ENCODE measurements around the gene PPP6R2. TPM values are rescaled to one million over a fixed set of nuclear protein-coding genes. Genes with fewer than 3 reads are reported as not detected.

PPP6R2 gene
- total and polyA plus RNA-seq, 4 donors = 35.2 to 70.0 (median 46.6) TPM

DNA sequence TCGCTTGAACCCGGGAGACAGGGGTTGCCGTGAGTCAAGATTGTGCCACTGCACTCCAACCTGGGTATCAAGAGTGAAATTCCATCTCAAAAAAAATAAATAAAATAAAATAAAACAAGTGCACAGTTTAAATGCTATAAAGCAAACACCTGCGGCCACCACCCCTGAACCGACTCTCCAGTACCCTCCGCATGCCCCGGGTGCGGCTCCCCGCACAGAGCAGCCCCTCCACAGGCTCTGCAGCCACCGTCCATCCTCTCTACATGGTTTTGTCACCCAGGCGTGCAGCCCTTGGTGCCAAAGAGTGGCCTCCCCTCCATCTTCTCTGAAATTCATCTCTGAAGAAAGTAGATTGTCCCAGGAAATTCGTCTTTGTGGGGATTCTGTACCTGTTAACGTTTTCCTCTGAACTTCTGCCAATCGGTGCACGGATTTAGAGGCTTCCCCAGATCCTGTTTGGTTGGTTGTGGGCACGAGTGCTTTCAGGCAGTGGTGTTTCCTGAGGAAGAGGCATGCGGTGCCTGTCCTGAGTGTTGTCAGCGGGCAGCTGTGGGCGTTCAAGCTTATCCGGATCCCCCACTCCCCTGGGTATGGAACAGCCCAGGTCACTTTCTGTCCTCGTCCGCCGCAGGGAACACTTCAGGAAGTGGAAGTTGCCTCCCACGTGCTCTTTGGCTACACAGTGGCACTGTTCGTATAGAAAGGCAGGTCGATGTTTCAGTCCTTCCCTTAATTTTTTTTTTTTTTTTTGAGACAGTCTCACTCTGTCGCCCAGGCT, 147.6 kb downstream of the PPP6R2 start:
- ATAC-seq (ENCODE audit: insufficient read depth, low FRiP score) = no peak
- H3K9ac ChIP-seq (ENCODE audit: insufficient read depth in 1 of 2, low read length in 2 of 2) = no peak overlapping the region
- DNase-seq = no peak
- H3K36me3 ChIP-seq (ENCODE audit: control insufficient read depth in 4 of 4, insufficient read depth in 4 of 4, low read length in 4 of 4) = no peaks in the 10 kb centered on the region
- 39 to 47% methylated on average over 27 of the region's 27 CpGs for WGBS, 2 donors
- no peaks in the 10 kb centered on the region for H3K9me3 ChIP-seq (ENCODE audit: control insufficient read depth in 4 of 4, insufficient read depth in 3 of 4, low read length in 3 of 4)
- H3K27me3 ChIP-seq (ENCODE audit: control insufficient read depth in 3 of 3, insufficient read depth in 3 of 3, low read length in 2 of 3) = peaks cover 0 to 7% (median 0%) of the 10 kb centered on the region in 3 donors
- TF ChIP-seq, protein P1, sequence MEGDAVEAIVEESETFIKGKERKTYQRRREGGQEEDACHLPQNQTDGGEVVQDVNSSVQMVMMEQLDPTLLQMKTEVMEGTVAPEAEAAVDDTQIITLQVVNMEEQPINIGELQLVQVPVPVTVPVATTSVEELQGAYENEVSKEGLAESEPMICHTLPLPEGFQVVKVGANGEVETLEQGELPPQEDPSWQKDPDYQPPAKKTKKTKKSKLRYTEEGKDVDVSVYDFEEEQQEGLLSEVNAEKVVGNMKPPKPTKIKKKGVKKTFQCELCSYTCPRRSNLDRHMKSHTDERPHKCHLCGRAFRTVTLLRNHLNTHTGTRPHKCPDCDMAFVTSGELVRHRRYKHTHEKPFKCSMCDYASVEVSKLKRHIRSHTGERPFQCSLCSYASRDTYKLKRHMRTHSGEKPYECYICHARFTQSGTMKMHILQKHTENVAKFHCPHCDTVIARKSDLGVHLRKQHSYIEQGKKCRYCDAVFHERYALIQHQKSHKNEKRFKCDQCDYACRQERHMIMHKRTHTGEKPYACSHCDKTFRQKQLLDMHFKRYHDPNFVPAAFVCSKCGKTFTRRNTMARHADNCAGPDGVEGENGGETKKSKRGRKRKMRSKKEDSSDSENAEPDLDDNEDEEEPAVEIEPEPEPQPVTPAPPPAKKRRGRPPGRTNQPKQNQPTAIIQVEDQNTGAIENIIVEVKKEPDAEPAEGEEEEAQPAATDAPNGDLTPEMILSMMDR (IDR thresholded peaks at IDR 0.05; ENCODE audit: control extremely low read depth, extremely low read depth) = no peak
- H3K27ac ChIP-seq (ENCODE audit: low read depth in 1 of 2, low read length in 1 of 2) = no peak overlapping the region
- H3K4me1 ChIP-seq (ENCODE audit: control insufficient read depth in 5 of 5, insufficient read depth in 5 of 5, low read length in 5 of 5) = no peaks in the 10 kb centered on the region
- H3K4me3 ChIP-seq = no peak overlapping the region

Other genes starting within 250 kb of the PPP6R2 start
- 1 to 10 TPM in 1 of 2 donors, under 1 TPM in 1; 1.00 to 3.9 TPM for gene PANX2, start 172.6 kb upstream of the PPP6R2 start, total RNA-seq
- gene PANX2, start 172.6 kb upstream of the PPP6R2 start, polyA plus RNA-seq = 1 to 10 TPM; 2.3 to 3.0 TPM
- 10 to 100 TPM; 16.2 to 70.3 TPM for gene TRABD, start 157.4 kb upstream of the PPP6R2 start, total RNA-seq
- 10 to 100 TPM; 54.1 to 72.7 TPM for gene TRABD, start 157.4 kb upstream of the PPP6R2 start, polyA plus RNA-seq
- gene SELENOO, start 142.3 kb upstream of the PPP6R2 start, total RNA-seq = 10 to 100 TPM; 15.6 to 30.3 TPM
- gene SELENOO, start 142.3 kb upstream of the PPP6R2 start, polyA plus RNA-seq = 10 to 100 TPM; 21.3 to 26.9 TPM
- gene TUBGCP6, start 98.3 kb upstream of the PPP6R2 start, total RNA-seq = 10 to 100 TPM; 51.7 to 57.8 TPM
- 10 to 100 TPM; 26.5 to 41.1 TPM for gene TUBGCP6, start 98.3 kb upstream of the PPP6R2 start, polyA plus RNA-seq
- gene HDAC10, start 92.1 kb upstream of the PPP6R2 start, total RNA-seq = 10 to 100 TPM; 34.2 to 53.7 TPM
- gene HDAC10, start 92.1 kb upstream of the PPP6R2 start, polyA plus RNA-seq = 10 to 100 TPM; 32.2 to 38.3 TPM
- 10 to 100 TPM; 10.4 to 11.5 TPM for gene MAPK12, start 81.6 kb upstream of the PPP6R2 start, total RNA-seq
- gene MAPK12, start 81.6 kb upstream of the PPP6R2 start, polyA plus RNA-seq = 10 to 100 TPM; 12.2 to 13.1 TPM
- 10 to 100 TPM in 1 of 2 donors, 1 to 10 TPM in 1; 8.3 to 15.3 TPM for gene MAPK11, start 72.9 kb upstream of the PPP6R2 start, total RNA-seq
- gene MAPK11, start 72.9 kb upstream of the PPP6R2 start, polyA plus RNA-seq = 10 to 100 TPM in 1 of 2 donors, 1 to 10 TPM in 1; 9.9 to 13.9 TPM
- 100 to 1,000 TPM; 212 to 310 TPM for gene PLXNB2, start 35.7 kb upstream of the PPP6R2 start, total RNA-seq
- 100 to 1,000 TPM; 123 to 134 TPM for gene PLXNB2, start 35.7 kb upstream of the PPP6R2 start, polyA plus RNA-seq
- gene DENND6B, start 16.3 kb upstream of the PPP6R2 start, total RNA-seq = 10 to 100 TPM; 10.5 to 26.0 TPM
- 10 to 100 TPM in 1 of 2 donors, 1 to 10 TPM in 1; 8.0 to 14.7 TPM for gene DENND6B, start 16.3 kb upstream of the PPP6R2 start, polyA plus RNA-seq
- 10 to 100 TPM; 30.1 to 76.9 TPM for gene SBF1, start 131.7 kb downstream of the PPP6R2 start, total RNA-seq
- gene SBF1, start 131.7 kb downstream of the PPP6R2 start, polyA plus RNA-seq = 10 to 100 TPM; 34.2 to 34.3 TPM
- 1 to 10 TPM in 1 of 2 donors, under 1 TPM in 1; 0.74 to 5.7 TPM for gene ADM2, start 138.2 kb downstream of the PPP6R2 start, total RNA-seq
- gene ADM2, start 138.2 kb downstream of the PPP6R2 start, polyA plus RNA-seq = 1 to 10 TPM; 2.2 to 3.1 TPM
- not detected for gene MIOX, start 143.5 kb downstream of the PPP6R2 start, total RNA-seq
- under 1 TPM in 1 of 2 donors, not detected in 1; 0.08 TPM for gene MIOX, start 143.5 kb downstream of the PPP6R2 start, polyA plus RNA-seq
- 10 to 100 TPM; 29.8 to 84.6 TPM for gene LMF2, start 164.4 kb downstream of the PPP6R2 start, total RNA-seq
- gene LMF2, start 164.4 kb downstream of the PPP6R2 start, polyA plus RNA-seq = 10 to 100 TPM; 47.8 to 53.0 TPM
- 10 to 100 TPM; 30.2 to 56.3 TPM for gene NCAPH2, start 164.9 kb downstream of the PPP6R2 start, total RNA-seq
- gene NCAPH2, start 164.9 kb downstream of the PPP6R2 start, polyA plus RNA-seq = 10 to 100 TPM; 27.8 to 64.4 TPM
- gene SCO2, start 182.3 kb downstream of the PPP6R2 start, total RNA-seq = 1 to 10 TPM in 1 of 2 donors, under 1 TPM in 1; 0.37 to 9.1 TPM
- 1 to 10 TPM; 3.0 to 9.3 TPM for gene SCO2, start 182.3 kb downstream of the PPP6R2 start, polyA plus RNA-seq
- 100 to 1,000 TPM in 1 of 2 donors, 10 to 100 TPM in 1; 52.7 to 367 TPM for gene TYMP, start 186.7 kb downstream of the PPP6R2 start, total RNA-seq
- gene TYMP, start 186.7 kb downstream of the PPP6R2 start, polyA plus RNA-seq = 100 to 1,000 TPM in 1 of 2 donors, 10 to 100 TPM in 1; 99.2 to 641 TPM
- gene KLHDC7B, start 202.6 kb downstream of the PPP6R2 start, total RNA-seq = 1 to 10 TPM in 1 of 2 donors, under 1 TPM in 1; 0.85 to 1.0 TPM
- 1 to 10 TPM in 1 of 2 donors, under 1 TPM in 1; 0.39 to 1.6 TPM for gene KLHDC7B, start 202.6 kb downstream of the PPP6R2 start, polyA plus RNA-seq
- gene SYCE3, start 219.6 kb downstream of the PPP6R2 start, total RNA-seq = not detected
- 1 to 10 TPM; 1.1 to 1.7 TPM for gene SYCE3, start 219.6 kb downstream of the PPP6R2 start, polyA plus RNA-seq
- gene CPT1B, start 235.1 kb downstream of the PPP6R2 start, total RNA-seq = 10 to 100 TPM in 1 of 2 donors, 1 to 10 TPM in 1; 5.7 to 21.2 TPM
- 10 to 100 TPM; 11.8 to 14.5 TPM for gene CPT1B, start 235.1 kb downstream of the PPP6R2 start, polyA plus RNA-seq
- 10 to 100 TPM; 59.4 to 87.3 TPM for gene CHKB, start 239.5 kb downstream of the PPP6R2 start, total RNA-seq
- gene CHKB, start 239.5 kb downstream of the PPP6R2 start, polyA plus RNA-seq = 100 to 1,000 TPM in 1 of 2 donors, 10 to 100 TPM in 1; 62.4 to 142 TPM